Measurements from ENCODE around the gene NEK11. TPM values are rescaled to one million over a fixed set of nuclear protein-coding genes. Genes with fewer than 3 reads are reported as not detected.

NEK11 gene
- total and polyA plus RNA-seq, 9 of the 15 experiments (the other 6 are each of a cell fraction or from before 2014, with no cell fraction given): 0.28 to 1.5 (median 0.87) TPM

- no TSS peak for BruUV-seq (replicated peaks)
- ATAC-seq (no peak), FAIRE-seq (no peak), DNase-seq (ENCODE audit: extremely low read depth in 1 of 4, low spot score in 3 of 4) (no peak)
- H3K27me3 ChIP-seq (ENCODE audit: control insufficient read depth in 2 of 2, insufficient read depth in 2 of 2, low read length in 2 of 2): no peaks in the 10 kb centered on the region; a peak in 1 of 5 replicates
- H3K4me2 ChIP-seq (ENCODE audit: insufficient read depth, low read length): no peak overlapping the region
- H3K9me3 ChIP-seq (replicated peaks; ENCODE audit: control insufficient read depth, insufficient read depth, low read depth, low read length): no peaks in the 10 kb centered on the region
- H3K4me1 ChIP-seq (replicated peaks in 1 of 2; ENCODE audit: control insufficient read depth in 2 of 2, insufficient read depth in 2 of 2, low read length in 2 of 2): no peaks in the 10 kb centered on the region
- CTCF ChIA-PET (ENCODE audit: low intra/inter-chr PET ratio): no interaction called here
- intact Hi-C loops (cut with micrococcal nuclease): no loop called here
- 3% methylated on average over 4 of the region's 4 CpGs for WGBS (ENCODE audit: insufficient coverage, low coverage, missing lambda C conversion rate)
- H2AFZ ChIP-seq (ENCODE audit: low read depth, low read length): no peak overlapping the region
- H3K27ac ChIP-seq (ENCODE audit: extremely low read depth, low read depth, low read length): no peak overlapping the region
- no peak overlapping the region for H3K4me3 ChIP-seq
- H4K20me1 ChIP-seq (replicated peaks; ENCODE audit: control insufficient read depth, insufficient read depth, low read length): no peaks in the 10 kb centered on the region
- POLR2A ChIA-PET: interaction anchor here (1.2 kb wide), 1 partner anchor 12 kb away, joined by 4 read pairs; the partner anchor contains the start of gene NUDT16
- H3K79me2 ChIP-seq (ENCODE audit: control insufficient read depth, insufficient read depth, low read length): no peaks in the 10 kb centered on the region
- in situ Hi-C loops (cut with MboI): no loop called here
- TF ChIP-seq POLR2AphosphoS2 (IDR thresholded peaks at IDR 0.05; ENCODE audit: low read length): no peak
- TF ChIP-seq ZBTB12 (CRISPR knock-in tag; IDR thresholded peaks at IDR 0.05): no peak
- H3K9ac ChIP-seq (ENCODE audit: insufficient read depth in 1 of 2, low read depth in 2 of 2, low read length in 2 of 2): no peak overlapping the region
- H3K36me3 ChIP-seq (ENCODE audit: control insufficient read depth, insufficient read depth, low read length): no peaks in the 10 kb centered on the region
- no peaks in the 10 kb centered on the region for H3K9me1 ChIP-seq (ENCODE audit: control insufficient read depth, insufficient read depth, low read length)
Observed at GRCh38 chr3:131393868-131394267, 367.2 kb downstream of the NEK11 start.

GRCh38 chr3:131394400-131394799, 367.7 kb downstream of the NEK11 start:
- Histone ChIP-seq H3K9ac (ENCODE audit: insufficient read depth in 1 of 2, low read depth in 2 of 2, low read length in 2 of 2) (no peak overlapping the region), H3K79me2 (ENCODE audit: control insufficient read depth, insufficient read depth, low read length) (no peaks in the 10 kb centered on the region), H2AFZ (ENCODE audit: low read depth, low read length) (no peak overlapping the region), H3K36me3 (ENCODE audit: control insufficient read depth, insufficient read depth, low read length) (no peaks in the 10 kb centered on the region), H3K27ac (ENCODE audit: extremely low read depth, low read depth, low read length) (no peak overlapping the region), H3K4me2 (ENCODE audit: insufficient read depth, low read length) (no peak overlapping the region), H3K27me3 (ENCODE audit: control insufficient read depth in 2 of 2, insufficient read depth in 2 of 2, low read length in 2 of 2) (peaks cover 0 to 1% of the 10 kb centered on the region in 2 experiments; a peak in 2 of 5 replicates), H3K9me1 (ENCODE audit: control insufficient read depth, insufficient read depth, low read length) (no peaks in the 10 kb centered on the region), H3K4me3 (no peak overlapping the region), H3K9me3 (replicated peaks; ENCODE audit: control insufficient read depth, insufficient read depth, low read depth, low read length) (no peaks in the 10 kb centered on the region), H3K4me1 (replicated peaks in 1 of 2; ENCODE audit: control insufficient read depth in 2 of 2, insufficient read depth in 2 of 2, low read length in 2 of 2) (no peaks in the 10 kb centered on the region), H4K20me1 (replicated peaks; ENCODE audit: control insufficient read depth, insufficient read depth, low read length) (no peaks in the 10 kb centered on the region)
- TF ChIP-seq ZSCAN32 (CRISPR knock-in tag; IDR thresholded peaks at IDR 0.05) (no peak), BRF1 (IDR thresholded peaks at IDR 0.05; ENCODE audit: borderline replicate concordance, extremely low read depth, insufficient read length) (no peak), ZNF766 (CRISPR knock-in tag; conservative IDR thresholded peaks at IDR 0.05) (no peak)
- no TSS peak for BruUV-seq (replicated peaks)
- in situ Hi-C loops (cut with MboI) (no loop called here), intact Hi-C loops (cut with micrococcal nuclease) (no loop called here)
- ATAC-seq (no peak), DNase-seq (ENCODE audit: extremely low read depth in 1 of 4, low spot score in 3 of 4) (no peak), FAIRE-seq (no peak)
- POLR2A ChIA-PET: interaction anchor here (1.2 kb wide), 1 partner anchor 13 kb away, joined by 4 read pairs; the partner anchor contains the start of gene NUDT16
- CTCF ChIA-PET (ENCODE audit: low intra/inter-chr PET ratio): no interaction called here
